CD4-positive, alpha-beta T cell treated with Interleukin-6 at 100 ng/mL for 8 hours (primary cell): ENCODE results near the gene ADAMTS2.

Source experiments
- DNase-seq: peaks from one replicate; pipeline ENCODE4 v3.0.0-alpha.2; 2020; ENCODE audit warnings: mixed read lengths, low spot score

ADAMTS2 gene

DNA sequence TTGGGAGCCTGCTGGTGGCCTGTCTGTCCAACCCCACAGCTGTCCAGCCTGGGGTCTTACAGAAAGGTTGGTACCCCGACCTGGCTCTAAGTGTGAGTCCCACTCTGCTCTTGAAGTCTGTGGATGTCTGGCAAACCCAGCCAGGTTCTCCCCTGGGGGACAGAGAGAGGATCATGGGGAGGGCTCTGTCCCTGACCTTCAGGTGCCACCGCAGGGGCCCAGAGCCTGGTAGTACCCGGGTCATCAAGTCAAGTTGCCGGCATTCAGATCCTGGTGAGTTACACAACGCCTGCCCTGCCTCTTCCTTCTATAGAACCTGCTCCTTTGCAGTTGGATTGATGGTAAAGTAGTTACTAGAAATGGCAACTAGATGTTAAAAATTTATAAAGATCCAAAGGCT, 66.7 kb downstream of the ADAMTS2 start:
- no peak for DNase-seq

DNA sequence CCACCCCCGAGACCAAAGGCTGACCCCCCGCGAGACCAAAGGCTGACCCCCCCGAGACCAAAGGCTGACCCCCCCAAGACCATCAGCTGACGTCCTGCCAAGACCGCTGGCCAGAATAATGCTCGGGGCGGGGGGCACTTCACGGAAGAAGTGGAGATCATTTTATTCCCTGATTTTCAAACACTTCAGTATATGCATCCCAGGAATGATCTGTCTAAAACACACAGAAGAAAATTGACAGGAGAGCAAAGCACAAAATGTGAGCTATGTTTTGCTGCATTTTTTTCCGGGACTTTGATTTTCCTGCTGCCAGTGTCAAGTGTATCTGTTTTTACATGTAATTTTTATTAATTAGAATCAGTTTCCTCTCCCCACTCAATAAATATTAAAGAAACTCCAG, 67.1 kb downstream of the ADAMTS2 start:
- no peak for DNase-seq

- no peak for DNase-seq
Measured at GRCh38 chr5:179276838-179277395, 68.3 kb downstream of the ADAMTS2 start.

DNA sequence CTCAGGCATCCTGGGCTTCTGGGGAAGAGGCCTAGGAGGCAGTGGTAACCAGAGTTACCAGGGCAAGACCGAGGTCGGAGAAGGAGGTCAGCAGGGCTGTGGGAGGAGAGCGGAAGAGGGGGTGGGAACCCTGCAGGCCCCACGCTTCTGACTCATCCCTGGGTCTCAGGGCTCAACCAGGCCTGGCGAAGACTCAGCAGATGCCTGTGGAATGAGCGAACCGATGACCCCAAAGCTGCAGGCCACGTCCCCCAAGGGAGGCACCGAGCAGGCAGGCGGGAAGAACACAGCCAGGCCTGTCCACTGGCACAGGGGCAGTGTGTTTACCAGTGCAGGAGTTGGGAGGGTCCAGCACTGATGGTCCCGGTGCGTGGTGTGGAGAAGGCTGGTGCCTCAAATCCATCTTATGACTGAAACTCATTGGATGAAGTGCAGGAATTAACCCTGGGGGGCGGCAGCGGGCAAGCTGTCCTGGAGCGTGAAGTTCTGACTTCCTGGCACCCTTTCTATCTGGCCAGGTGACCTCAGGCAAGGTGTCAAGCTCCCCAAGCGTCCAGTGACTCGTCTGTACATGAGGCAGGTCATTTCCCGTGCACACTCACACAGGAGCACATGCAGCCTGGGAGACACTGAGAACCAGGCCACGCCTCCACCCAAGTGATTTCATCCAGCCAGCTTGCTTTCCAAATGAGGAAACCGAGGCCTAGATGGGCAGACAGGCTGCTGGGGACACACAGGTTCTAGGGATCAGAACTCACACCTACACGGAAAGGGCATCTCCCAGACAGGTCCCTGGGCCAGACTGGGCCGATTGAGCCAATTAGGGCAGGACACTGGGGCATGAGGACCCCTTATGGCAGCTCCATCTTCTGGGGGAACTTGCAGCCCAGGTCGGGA, 69.1 kb downstream of the ADAMTS2 start:
- no peak for DNase-seq

DNA sequence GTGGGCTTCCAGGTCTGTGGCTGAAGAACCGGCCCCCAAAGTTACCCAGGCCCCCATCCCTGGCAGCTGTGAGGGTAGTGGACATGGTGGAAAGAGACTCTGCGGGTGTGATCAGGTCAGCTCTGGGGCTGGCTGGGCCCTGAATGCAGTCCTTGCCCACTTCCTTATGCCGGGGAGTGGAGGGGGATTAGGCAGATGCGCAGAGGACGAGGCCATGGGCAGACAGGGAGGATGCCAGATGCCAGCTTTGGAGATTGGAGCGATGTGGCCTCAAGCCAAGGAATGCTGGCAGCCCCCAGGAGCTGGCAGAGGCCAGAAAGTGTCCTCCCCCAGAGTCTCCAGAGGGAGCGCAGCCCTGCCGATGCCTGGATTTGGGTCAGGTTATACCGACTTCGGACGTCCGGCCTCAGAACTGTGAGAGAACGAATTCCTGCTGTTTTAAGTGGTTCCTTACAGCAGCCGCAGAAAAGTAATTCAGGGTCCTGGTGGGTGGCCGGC, 69.8 kb downstream of the ADAMTS2 start:
- no peak for DNase-seq

DNA sequence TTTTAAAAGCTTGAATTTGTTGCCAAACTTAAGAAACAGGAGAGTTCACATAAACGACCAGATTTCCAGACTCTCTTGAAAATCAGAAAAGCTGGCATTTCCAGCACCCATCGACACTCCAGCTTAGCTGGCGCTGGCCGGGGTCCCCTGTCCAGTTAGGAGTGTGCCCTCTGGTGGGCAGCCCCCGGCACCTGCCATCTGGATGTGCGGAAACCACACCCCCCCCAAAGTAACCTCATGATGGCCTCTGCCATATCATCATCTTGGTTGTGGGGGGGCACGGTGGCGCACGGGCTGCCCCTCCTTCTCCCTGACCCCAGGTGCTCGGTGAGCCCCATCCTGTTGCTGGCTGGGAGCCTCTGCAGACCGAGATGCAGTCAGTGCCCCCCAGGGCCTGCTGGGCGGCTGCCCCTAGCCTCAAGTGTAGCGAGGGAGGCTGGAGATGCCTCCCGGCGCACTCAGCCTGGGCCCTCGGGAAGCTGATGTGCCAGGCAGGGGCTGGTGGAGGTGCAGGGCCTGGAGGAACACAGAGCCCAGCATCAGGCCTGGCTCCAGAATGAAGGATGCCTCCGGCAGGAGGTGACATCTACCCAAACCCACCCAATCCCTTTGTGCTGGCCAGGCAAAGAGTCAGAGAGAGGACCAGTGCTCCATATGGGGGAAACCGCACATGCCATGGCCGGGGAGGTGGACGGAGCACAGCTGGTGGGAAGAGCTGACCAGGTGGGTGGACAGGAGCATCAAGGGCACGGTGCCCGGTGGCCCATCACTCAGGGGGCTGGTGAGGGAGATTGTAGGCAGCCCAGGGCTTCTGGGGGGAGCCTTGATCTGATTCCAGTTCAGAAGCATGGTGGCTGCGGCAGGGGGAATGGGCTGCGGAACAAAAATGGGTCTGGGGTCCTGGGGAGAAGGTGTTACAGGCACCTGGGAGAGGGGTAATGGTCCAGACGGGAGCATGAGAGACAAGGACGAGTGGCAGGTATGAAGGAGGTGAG, 70.6 kb downstream of the ADAMTS2 start:
- DNase-seq: no peak

- DNase-seq: no peak
Measured at GRCh38 chr5:179273441-179274145, 71.7 kb downstream of the ADAMTS2 start.

GRCh38 chr5:179273073-179273435, 72.2 kb downstream of the ADAMTS2 start:
- DNase-seq: no peak

DNA sequence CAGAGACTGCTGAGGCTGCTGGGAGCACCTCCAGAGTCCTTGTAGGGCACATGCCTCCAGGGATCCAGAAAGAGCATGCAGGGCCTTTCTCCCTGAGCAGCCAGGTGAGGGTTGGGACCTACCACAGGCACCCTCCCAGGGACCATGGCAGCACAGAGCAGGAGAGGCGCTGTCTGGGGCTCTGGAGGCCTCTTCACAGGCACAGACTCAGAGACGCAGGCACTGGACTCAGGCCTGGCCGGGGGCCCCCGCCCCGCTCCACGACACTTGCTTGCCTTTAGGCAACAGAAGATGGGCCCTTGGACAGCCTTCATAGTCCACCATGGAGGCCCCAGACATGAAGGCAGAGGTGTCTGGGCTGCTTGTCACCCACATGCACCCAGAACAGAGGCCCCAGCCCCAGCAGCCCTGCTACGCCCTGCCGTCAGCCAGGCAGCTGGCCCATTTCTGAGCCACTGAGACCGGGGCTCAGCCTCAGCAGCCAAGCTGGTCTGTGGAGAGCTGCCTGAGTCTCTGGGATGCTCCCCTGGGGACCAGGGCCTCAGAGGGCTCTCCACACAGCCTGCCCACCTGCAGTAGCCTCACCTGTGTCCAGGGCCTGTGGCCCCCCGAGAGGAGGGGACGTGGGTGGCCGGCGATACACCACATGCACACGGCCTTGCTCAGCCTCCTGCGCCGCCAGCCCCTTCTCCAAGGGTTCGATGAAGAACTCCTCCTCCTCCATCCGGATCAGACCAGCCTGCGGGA, 72.8 kb downstream of the ADAMTS2 start:
- DNase-seq: no peak

GRCh38 chr5:179271821-179272325, 73.4 kb downstream of the ADAMTS2 start:
- no peak for DNase-seq

GRCh38 chr5:179271428-179271734, 73.9 kb downstream of the ADAMTS2 start:
- DNase-seq: no peak

GRCh38 chr5:179270581-179271427, 74.5 kb downstream of the ADAMTS2 start:
- DNase-seq: no peak

GRCh38 chr5:179269781-179270543, 75.3 kb downstream of the ADAMTS2 start:
- DNase-seq: no peak

DNA sequence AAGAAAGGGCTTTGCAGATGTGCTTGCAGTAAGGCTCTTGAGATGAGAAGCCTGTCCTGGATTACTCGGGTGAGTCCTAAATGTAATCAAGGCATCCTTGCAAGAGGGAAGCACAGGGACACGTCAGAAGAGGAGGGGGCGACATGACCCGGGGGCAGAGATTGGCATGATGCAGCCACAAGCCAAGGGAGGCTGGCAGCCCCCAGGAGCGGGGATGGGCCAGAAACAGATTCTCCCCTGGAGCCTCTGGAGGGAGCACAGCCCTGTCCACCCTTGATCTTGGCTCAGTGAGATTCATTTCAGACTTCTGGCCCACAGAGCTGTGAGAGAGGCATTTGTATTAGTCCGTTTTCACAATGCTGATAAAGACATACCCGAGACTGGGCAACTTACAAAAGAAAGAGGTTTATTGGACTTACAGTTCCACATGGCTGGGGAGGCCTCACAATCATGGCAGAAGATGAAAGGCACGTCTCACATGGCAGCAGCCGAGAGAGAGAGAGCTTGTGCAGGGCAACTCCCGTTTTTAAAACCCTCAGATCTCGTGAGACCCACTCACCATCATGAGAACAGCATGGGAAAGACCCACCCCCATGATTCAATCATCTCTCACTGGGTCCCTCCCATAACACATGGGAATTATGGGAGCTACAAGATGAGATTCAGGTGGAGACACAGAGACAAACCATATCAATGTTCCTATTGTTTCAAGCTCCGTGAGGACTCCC, 76.1 kb downstream of the ADAMTS2 start:
- DNase-seq: no peak

DNA sequence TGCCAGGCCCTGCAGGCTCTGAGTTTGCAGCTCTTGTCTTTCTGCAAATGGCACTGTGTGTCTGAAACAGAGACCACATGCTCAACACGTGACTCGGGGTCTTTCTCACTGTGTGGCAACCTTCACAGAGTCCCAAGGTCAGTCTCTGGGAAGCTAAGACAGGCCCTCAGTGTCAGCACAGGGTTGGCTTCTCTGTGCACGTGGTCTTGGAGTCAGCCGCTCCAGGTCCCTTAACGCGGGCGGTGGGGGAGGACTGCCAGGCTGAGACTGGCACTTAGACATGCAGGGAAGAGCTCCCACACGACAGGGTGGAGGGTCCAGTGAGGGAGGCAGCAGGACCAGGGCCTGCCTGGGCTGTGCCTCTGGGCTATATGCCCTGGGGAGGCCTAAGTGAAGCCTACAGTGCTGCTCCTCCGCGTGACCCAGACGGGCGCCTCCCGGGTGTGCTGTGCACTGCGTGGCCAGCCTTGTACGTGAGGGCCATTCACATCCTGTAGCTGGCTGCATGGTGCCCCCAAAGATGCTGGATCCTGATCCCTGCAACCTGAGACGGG, 76.8 kb downstream of the ADAMTS2 start:
- DNase-seq: no peak

DNA sequence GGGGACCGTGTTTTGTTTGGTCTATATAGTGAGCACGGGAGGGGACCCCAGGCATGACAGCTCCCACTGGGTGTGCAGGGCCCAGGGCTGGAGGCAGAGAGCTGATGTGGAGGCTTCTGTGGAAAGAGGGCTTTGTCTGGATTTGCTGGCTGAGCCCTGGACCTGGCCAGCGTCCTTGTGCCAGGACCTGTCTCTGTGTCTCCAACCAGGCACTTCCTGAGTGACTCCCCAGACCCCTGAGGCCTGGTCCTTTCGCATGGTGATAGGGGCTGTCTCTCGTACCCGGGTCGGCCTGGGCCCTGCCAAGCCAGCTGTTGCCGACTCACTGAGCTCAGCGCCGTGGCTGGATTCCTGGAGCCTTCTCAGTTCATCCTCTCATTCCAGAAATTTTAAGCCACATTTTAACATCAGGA, 77.6 kb downstream of the ADAMTS2 start:
- DNase-seq: no peak

DNA sequence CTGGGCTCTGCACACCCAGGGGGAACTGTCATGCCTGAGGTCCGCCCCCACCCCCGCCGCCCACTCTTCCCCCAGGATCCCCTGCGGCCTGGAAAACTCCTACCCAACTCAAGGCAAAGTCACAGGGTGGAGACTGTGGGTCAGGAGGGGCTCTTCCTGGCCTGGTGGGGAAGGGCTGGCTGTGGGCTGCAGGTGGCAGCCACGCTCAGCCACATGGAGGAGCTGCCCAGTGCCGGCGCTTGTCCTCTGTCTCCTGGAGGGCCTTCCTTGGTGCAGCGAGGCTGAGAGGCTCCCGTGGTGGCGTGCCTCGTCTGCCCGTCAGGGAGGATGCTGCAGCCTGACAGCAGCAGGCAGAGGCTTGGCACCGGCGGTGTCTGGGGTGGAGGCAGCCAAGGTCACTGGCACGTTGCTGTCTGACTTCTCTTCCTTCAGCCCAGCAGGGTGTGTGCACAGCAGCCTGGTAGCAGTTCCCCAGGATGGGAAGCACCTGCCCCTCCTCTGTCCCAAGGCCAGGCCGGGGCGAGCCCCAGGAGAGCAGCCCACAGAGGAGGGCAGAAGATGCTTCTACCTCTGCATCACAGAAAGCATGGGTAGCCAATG, 78.1 kb downstream of the ADAMTS2 start:
- no peak for DNase-seq
